HS-27A (cell line): Measurements from ENCODE around the gene CRTC1.

Experiments used
- DNase-seq: peaks from one replicate; pipeline ENCODE4 v3.0.0-alpha.2; 2012; ENCODE audit warnings: low read depth, missing footprints

CRTC1 gene

DNA sequence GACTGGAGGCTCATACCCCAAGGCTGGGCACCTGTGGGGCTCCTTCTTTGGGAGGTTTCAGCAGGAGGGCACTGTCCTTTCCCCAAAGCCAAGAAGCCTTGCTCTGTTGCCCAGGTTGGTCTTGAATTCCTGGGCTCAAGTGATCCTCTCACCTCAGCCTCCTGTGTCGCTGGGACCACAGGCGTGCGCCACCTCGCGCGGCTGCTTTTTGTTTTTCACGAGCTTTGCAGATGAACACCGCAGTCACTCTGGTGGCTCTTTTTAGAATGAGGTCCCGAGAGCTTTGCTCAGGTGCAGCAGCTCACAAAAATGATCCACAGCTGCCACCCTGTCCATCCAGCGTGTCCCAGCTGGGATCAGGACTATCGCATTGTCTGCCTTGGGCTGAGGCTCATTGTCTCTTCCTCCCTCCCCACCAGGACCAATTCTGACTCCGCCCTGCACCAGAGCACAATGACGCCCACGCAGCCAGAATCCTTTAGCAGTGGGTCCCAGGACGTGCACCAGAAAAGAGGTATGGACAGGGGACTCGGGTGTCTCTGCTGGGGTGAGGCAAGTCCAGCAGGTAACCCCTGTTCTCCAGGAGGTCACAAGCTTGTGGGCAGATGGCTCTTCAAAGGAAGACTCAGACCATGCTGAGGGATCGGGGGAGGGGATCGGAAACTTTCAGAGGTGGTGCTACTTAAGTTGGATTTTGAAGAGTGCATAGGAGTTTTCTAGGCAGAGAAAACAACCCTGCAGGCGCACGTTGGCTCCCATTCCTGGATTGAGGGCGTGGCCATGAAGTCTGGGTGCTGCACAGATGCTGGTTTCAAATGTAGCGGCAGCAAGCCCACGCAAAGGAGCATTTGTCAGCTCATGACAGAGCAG, 66.1 kb downstream of the CRTC1 start:
- no peak for DNase-seq

DNA sequence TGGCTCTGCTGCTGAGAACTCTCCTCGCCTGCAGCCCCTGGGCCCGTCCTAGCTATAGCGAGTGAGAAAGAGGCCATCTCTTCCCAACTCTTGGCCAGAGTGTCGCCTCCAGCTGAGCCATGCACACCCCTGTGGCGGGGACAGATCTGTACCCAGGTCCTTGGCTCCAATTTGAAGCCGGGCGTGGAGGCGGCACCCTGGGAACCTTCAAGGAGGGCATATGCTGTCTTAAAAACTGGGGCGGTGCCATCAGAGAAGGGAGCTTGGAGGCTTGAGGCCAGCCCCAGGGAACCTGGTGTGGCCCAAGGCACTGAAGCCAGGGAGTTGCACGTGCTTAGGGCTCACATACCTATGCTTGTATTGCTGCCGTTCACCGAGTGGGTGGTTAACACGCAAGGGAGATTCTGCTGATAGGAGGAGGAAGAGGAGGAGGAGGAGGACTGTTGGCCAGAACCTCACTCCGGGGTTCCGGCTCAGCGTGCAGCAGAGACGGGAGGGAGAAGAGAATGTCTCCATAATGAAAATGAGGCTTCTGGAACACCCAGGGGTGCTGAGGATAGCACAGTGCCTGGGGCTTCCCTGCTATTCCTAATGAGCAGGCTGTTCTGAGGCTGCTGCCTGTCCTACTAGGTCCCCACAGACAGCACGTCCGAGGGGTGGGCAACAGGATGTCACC, 67.0 kb downstream of the CRTC1 start:
- no peak for DNase-seq

DNA sequence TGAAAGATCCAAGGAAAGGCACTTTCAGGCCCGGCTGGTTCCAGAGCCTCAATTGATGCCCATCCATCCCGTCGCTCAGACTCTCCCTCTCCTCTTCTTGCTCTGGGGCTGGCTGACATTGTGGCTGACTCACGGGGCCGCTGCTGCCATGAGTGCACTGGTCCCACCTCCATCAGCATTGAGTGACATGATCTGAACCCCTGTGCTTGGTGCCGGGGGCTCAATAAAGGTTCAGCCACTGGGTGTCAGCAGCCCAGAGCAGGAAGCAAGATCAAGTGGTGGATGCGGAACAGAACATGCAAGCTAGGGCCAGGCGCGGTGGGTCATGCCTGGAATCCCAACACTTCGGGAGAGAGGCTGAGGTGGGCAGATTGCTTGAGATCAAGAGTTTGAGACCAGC, 68.1 kb downstream of the CRTC1 start:
- DNase-seq = no peak

DNA sequence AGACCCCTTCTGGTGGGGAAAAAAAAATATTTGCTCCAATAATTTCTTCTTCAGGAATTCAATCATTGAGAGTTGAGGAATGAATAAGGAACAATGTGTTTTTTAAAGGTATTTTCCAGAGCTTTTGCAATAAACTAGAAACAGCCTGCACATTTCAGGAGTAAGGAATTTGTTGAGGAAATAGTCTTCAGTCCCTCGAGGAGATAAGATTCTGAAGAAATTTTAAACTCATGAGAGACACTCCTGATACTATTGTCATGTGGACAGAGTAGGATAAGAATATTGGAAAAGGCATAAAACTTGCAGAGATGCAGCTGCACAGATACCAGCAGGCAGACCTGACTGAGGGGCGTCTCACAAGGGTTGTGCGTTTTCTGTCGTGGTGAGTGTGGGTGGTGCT, 71.0 kb downstream of the CRTC1 start:
- DNase-seq = no peak

DNA sequence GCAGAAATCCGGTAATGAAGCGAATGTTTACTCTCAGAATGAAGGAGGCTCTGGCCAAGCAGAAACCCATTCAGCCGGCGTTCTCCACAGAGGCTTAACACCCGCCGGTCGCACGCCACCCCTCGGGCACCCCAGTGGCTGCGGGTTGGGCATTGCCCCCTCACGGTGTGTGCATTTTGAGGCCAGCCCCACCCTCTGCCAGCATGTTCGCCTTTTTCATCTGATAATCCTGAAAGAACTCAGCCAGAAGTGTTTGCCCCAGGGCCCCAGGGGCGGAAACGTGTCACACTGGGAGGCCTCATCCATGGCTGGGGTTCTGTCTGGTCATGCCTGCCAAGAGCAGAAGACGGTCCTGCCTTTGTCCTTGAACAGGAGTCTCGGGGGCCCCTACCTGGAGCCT, 73.4 kb downstream of the CRTC1 start:
- no peak for DNase-seq

DNA sequence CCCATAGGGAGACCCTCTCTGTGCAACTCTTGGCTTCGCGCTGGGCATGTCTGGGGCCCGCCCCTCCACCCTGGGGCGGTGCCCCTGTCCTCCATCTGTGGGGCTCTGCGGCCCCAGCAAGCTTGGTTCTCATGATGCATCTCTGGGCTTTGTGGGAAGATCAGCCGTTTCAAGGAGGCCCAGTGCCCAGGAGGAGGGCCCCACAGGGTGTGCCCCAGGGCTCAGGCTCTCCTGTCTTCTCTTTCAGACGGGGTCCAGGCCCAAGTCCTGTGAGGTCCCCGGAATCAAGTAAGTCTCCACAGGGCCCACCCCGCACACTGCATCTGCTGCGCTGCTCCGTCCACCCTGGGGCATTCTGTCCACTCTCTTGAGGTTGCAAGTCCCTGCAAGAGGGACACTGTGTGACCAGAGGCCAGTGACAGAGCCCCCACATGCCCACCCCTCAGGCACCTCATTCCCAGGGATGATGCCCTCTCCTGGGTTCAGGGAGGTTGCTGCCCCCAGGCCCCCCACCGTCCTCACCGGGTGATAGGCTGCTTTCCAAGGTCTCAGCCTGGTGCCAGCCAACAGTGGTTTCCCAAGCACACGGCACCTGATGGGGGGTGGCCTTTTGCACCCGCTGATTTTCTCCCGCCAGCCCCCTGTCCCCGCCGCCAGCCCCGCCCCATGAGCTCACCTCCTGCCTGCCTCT, 76.0 kb downstream of the CRTC1 start:
- no peak for DNase-seq

DNA sequence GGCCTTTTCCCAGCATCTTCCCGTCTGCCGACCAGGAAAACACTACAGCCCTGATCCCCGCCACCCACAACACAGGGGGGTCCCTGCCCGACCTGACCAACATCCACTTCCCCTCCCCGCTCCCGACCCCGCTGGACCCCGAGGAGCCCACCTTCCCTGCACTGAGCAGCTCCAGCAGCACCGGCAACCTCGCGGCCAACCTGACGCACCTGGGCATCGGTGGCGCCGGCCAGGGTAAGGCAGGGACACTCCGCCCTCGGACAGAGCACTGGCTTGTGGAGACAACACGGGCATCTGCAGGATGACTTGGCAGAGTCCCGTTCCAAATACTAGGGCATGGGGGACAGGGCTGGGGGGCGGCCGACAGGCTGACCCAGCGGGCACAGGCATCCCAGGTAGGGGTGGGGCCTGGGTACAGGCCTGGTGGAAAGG, 76.5 kb downstream of the CRTC1 start:
- DNase-seq = no peak

DNA sequence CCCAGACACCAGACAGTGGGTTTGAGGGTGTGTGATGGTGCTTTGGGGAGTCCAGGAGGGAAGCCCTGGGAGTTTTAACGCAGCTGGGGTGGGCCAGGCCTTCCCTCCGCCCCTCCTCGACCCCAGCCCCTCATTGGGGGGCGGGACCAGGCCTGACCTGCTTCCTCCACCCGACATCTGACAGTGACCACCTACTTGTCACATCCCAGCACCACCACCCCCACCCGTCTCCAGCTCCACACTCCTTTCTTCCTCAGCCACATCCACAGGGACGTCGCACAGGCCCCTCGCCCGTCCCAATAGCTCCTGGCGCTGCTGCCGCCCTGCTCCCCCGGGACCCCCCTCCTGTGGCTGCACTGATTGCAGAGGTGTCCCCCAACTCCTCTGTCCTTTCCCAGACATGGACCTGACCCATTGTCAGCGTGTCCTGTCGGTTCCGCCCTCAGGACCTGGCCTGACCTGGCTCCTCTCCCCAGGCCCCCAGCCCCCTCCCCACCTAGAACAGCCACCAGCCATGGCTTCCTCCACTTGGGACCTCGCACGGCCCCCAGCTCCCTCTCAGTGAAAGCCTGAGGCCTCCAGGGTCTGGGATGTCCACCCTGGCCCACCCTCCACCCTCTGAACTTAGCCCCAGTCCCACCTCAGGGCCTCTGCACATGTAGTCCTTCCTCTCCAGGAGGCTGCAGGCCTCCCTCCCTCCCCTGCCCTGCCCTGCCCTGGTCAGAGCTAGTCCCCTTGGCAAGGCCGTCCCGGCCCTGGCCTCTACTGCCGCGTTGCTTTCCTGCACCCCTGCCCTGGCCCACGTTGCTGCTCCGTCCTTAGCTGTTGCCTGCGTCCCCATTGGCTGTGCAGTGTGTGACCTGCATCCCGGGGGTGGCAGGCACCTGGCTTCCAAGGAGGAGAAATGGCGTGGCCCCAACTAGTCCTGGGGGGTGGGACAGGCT, 77.2 kb downstream of the CRTC1 start:
- no peak for DNase-seq

DNA sequence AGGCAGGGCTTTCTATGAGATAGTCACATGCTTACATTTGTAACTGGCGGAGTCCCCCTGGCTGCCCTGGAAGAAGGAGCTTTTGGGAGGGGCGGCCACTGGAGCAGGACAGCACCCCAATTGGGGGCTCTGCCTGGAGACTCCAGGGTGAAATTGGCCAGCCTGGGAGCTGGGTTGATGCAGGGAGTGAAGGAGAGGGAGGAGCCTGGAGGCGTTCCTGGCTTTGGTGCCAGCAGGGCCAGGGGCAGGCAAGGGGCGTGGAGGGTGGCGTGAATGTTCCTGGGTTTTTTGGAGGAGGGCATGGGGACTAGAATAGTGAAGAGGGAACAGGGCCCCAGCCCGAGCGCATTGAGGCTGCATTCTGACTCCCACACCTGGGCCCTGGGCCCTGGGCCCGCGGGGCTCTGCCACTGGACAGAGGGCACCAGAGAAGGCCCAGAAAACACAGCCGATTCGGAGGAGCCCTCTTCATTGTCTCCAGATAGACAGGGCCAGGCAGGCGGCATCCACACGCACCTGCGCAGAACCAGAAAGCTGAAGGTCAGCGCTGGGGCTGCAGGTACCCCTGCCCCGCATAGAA, 78.1 kb downstream of the CRTC1 start:
- DNase-seq = no peak

DNA sequence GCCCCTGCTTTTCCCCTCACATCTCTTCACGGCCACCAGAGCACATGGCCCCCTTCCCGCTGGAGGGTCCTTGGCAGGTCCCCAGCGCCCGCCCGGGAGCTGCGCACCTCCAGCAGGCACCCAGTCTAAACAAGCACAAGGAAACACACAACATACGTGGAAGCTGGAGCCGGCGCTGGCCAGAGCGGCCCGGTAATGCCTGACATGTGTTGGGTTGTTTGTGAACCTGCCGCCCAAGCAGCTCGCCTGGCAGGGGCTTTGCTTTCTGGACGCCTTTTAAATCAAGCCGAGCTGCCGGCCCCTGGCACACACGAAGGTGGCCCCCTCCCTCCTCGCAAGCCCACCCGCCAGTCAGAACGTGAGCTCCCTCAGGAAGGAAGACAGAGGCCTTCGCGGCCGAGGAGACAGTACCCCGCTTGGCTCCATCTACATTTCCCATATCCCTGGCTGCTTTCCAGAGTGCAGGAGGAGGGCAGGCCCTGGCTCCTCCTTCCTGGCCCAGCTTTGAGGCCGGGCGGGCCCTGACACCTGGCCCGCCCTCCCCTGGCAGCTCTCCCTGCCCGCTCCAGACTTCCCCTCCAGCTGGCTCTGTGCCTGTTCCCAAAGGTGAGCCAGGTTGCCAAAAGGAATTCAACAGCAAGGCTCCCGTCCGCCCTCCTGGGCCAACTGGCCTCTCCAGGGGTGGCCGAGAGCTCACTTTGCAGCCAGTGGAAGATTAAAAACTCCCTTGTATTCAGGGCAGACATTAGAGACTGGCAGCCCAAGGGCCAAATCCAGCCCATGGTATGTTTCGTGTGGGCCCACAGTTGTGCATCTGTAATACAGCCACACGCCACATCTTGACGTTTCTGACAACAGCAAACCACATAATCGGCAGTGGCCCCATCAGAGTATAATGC, 78.9 kb downstream of the CRTC1 start:
- DNase-seq = no peak

DNA sequence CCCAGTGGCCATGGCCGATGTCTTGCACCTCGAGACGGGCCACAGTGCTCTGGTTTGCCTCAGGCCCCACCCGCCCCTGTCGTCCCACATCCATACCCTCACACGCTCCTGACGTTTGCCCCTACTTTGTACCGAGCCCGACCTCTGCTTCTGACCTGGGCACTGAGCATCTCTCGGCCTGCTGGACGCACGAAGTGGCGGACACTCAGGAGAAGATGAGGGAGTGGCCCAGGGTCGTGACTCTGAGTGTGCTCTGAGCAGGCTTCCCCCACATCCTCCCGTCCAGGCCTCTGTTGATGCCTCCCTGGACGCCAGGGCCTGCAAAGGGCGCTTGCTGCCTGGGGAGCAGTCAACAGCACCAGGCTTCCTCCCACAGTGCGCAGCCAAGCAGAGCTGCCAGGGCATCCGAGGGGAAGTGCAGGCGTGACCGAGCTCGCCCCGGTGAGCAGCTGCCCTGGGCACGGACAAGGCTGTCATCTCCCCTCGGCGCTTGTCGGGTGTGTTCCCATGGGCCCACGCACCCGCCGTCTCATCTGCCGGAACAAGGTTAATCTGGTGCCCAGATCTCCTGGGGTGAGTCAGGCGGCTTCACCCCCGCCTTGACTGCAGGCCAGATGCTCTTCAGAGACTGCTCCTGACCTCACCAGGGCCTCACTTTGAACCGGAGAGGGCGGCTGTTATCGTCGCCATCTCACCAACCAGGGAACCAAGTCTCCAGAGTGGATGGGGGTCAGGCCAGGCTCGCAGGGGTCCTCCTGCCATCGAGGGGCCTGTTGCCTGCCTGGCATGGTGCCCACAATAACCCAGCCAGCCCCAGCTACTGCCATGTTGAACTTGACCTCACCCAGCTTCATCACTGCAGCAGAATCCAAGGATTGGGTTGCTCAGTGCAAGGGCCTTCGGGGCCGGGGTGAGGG, 80.5 kb downstream of the CRTC1 start:
- peak; percentile 22 for DNase-seq

DNA sequence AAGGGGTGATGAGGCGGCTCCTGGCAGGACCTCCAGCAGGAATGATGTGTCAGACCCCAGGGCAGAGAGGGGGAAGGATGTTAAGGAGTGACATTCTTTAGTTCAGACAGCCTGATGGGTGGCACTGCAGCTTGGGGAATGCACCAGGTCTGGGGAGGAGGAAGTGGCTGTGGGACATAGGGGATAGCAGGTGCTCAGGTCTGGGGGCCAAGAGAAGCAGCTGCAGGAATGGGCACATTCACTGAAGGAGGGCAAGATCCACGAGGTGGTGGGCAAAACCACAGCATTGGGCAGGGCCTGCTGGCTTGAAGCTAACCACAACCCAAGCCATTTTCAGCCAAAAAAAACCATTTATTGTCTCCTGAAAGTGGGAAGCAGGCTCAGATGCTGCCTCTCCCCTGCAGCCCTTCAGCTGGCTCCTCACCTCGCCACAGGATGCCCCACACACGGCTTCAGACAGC, 81.1 kb downstream of the CRTC1 start:
- peak; percentile 12 for DNase-seq

DNA sequence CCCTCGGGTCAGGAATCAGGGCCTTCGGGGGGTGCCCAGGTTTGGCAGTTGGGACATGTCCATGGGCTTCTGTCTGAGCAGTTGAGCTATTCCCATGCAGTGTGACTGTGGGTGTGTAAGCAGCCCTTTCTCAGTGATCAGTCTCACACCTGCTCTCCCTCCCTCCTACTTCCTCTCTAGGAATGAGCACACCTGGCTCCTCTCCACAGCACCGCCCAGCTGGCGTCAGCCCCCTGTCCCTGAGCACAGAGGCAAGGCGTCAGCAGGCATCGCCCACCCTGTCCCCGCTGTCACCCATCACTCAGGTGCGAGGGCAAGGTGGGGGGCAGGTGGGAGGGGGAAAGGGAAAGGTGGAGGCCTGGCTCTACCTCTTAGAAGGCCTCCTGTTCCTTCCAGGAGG, 81.7 kb downstream of the CRTC1 start:
- no peak for DNase-seq

DNA sequence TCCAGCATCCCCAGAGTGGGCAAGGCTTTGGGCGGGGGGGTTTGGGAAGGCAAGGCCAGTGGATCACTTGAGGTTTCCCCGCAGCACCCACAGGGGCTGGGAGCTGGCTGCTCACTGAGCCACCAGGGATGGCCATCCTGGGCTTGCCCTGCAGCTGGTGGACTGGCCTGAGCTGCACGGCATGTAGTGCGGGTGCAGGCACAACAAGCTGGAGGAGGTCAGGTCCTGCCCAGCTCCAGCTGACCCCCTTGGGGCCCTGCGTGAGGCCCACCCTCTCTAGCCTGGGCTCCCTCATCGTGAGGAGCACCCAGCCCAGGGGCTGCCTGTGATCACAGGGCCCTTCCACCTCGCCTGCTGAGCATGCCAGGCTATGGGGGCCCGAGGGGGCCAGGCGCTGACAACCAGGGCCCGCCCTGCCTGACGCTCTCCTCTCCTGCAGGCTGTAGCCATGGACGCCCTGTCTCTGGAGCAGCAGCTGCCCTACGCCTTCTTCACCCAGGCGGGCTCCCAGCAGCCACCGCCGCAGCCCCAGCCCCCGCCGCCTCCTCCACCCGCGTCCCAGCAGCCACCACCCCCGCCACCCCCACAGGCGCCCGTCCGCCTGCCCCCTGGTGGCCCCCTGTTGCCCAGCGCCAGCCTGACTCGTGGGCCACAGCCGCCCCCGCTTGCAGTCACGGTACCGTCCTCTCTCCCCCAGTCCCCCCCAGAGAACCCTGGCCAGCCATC, 84.7 kb downstream of the CRTC1 start:
- DNase-seq = no peak

DNA sequence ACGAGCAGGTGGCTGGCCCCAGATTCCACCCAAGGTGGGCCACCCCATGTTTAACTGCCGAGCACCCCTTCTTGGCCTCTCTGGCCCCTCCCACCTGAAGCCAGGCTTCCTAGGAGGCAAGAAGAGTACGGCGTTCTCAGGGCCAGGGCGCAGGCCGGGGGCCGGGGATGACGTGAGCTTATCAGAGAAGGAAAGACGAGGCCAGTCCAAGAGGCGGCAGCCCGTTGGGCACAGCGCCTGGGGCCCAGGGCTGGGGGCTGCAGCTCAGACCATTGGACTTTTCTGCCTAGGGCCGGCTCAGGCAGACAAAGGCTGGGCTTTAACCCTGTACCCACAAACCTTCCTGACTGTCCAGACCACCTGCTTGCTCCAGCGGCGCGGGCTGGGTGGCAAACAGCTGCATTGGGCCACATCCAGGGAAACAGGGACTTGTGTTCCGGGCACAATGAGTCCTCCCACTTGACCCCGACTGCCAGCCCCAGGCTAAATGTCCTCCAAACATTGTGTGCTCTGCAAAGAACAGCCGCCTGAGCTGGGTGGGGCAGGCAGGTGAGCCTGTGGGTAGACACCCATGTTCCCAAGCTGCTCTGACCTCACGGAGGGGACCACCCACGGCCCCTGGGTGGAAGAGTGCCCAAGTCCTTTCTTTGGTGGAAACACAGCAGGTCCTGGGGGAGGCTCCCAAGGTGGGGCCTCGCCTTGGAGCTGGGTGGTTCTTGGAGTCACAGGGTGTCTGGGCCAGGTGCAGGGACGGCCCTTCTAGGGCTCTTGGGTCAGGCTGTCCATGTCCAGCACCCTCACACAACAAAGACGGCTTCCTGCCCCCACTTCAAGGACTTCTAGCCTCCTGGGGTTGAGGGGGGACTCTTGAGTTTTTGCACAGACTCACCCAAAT, 85.8 kb downstream of the CRTC1 start:
- DNase-seq = no peak

DNA sequence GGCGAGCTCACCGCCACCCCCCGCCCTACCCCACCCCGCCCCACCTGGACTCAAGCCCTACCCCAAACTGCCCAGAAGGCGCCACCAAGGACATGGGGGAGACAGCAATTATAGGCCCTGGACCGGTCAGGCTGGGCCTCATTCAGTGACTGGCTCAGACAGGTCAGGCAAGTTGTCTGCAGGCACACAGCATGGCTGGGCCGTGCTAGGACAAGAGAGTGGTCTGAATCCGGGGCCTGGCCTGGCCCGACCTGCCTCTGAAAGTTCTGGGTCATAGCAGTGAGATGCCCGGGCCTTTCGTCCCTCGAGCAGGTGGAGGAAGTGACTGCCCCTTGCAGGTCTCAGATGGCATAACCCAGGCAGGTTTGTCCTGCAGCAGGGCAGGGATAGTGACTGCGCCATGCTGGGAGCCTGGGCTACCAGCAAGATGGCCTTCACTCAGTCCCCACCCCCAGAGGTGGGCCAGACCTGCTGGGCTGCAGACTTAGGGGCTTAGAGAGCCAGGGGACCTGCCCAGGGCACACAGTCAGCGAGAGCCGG, 86.6 kb downstream of the CRTC1 start:
- DNase-seq = no peak

DNA sequence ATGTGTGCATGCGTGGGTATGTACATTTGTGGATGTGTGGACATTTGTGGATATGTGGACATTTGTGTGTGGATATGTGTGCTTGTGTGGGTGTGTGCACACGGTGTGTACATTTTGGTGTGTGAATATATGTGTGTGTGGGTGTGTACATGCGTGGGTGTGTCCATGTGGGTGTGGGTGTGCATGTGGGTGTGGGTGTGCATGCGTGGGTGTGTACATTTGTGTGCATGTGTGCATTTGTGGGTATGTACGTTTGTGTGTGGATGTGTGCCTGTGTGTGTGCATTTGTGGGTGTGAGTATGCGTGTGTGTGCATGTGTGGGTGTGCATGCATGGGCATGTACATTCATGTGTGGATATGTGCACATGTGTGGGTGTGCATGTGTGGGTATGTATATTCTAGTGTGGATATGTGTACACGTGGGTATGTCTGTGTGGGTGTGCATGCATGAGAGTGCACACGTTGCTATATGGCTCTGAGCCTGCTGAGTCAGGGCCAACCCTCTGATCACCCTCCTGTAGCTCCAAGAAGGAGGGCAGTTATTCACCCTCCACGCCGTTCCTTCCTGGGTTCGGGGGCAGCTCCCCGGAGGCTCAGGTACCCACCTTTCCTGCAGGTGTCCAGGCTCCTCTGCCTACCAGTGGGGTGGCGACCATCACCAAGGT, 87.3 kb downstream of the CRTC1 start:
- no peak for DNase-seq
